OCI-LY1 (cell line): ENCODE measurements around the gene PTGFRN.

Experiments used
- CTCF ChIP-seq: fragments of 200-600 bp; sonication (generic), shearing (Covaris generic); IDR thresholded peaks from 2 replicates; pipeline ENCODE4 v1.5.1; 2017; ENCODE audit warnings: mild to moderate bottlenecking, antibody characterized with exemption, low read length, moderate library complexity, mixed read lengths
- EZH2 ChIP-seq: fragments of 200-600 bp; sonication (generic), shearing (Covaris generic); IDR thresholded peaks from 2 replicates; pipeline ENCODE4 v1.8.0; 2017; ENCODE audit warnings: borderline replicate concordance, mixed run types, mild to moderate bottlenecking, antibody characterized with exemption, low read length, moderate library complexity, mixed read lengths

GRCh38 chr1:116971965-116972673 lies 62.4 kb downstream of the PTGFRN start:
- TF ChIP-seq EZH2 (no peak), CTCF (no peak)
